ENCODE data around the gene NFE2L3. TPM values are rescaled to one million over a fixed set of nuclear protein-coding genes. Genes with fewer than 3 reads are reported as not detected.
"Not testable (repeated sequence)": the region's sequence is repeated elsewhere in the genome, so short reads cannot be mapped to it uniquely, and the experiment has no call there.

NFE2L3 gene
- total RNA-seq, 2 donors from 2014 or later: 13.0 to 24.0 TPM

GRCh38 chr7:26141077-26141476 is 10.9 kb upstream of the NFE2L3 start:
- Mint-ChIP-seq H3K36me3 (no peaks in the 10 kb centered on the region), H3K27ac (no peak overlapping the region), H3K9me3 (no peaks in the 10 kb centered on the region)
- no peak for ATAC-seq
- DNase-seq (ENCODE audit: low spot score in 2 of 2): no peak

GRCh38 chr7:26143298-26144048 is 8.5 kb upstream of the NFE2L3 start:
- Mint-ChIP-seq H3K36me3 (no peaks in the 10 kb centered on the region), H3K27ac (no peak overlapping the region), H3K9me3 (no peaks in the 10 kb centered on the region)
- no peak for ATAC-seq
- no peak for DNase-seq (ENCODE audit: low spot score in 2 of 2)

- Mint-ChIP-seq H3K27ac (no peak overlapping the region), H3K9me3 (no peaks in the 10 kb centered on the region), H3K36me3 (no peaks in the 10 kb centered on the region)
- ATAC-seq: no peak
- DNase-seq (ENCODE audit: low spot score in 2 of 2): no peak
Observed at GRCh38 chr7:26144184-26145080, 7.6 kb upstream of the NFE2L3 start.

- no peak for DNase-seq (ENCODE audit: low spot score in 2 of 2)
- no peak for ATAC-seq
- no peaks in the 10 kb centered on the region for H3K9me3 Mint-ChIP-seq
- H3K27ac Mint-ChIP-seq: no peak overlapping the region
- H3K36me3 Mint-ChIP-seq: no peaks in the 10 kb centered on the region
Observed at GRCh38 chr7:26145238-26145637, 6.8 kb upstream of the NFE2L3 start.

- Mint-ChIP-seq H3K36me3 (peaks cover 0 to 5% of the 10 kb centered on the region in 2 donors), H3K9me3 (no peaks in the 10 kb centered on the region), H3K27ac (no peak overlapping the region)
- no peak for ATAC-seq
- DNase-seq (ENCODE audit: low spot score in 2 of 2): no peak
Observed at GRCh38 chr7:26147030-26147429, 5.0 kb upstream of the NFE2L3 start.

- H3K27ac Mint-ChIP-seq; H3K9me3 Mint-ChIP-seq; H3K36me3 Mint-ChIP-seq; DNase-seq (ENCODE audit: low spot score in 2 of 2); ATAC-seq: not testable (repeated sequence)
Observed at GRCh38 chr7:26147646-26148306, 4.2 kb upstream of the NFE2L3 start.

GRCh38 chr7:26148307-26148700 is 3.7 kb upstream of the NFE2L3 start:
- ATAC-seq; H3K36me3 Mint-ChIP-seq; H3K27ac Mint-ChIP-seq; H3K9me3 Mint-ChIP-seq; DNase-seq (ENCODE audit: low spot score in 2 of 2): not testable (repeated sequence)

- H3K9me3 Mint-ChIP-seq: no peaks in the 10 kb centered on the region
- H3K27ac Mint-ChIP-seq: no peak overlapping the region
- no peak for DNase-seq (ENCODE audit: low spot score in 2 of 2)
- H3K36me3 Mint-ChIP-seq: peaks cover 0 to 12% of the 10 kb centered on the region in 2 donors
- no peak for ATAC-seq
Observed at GRCh38 chr7:26149391-26149977, 2.5 kb upstream of the NFE2L3 start.

- ATAC-seq (no peak), DNase-seq (ENCODE audit: low spot score in 2 of 2) (no peak)
- peaks cover 0 to 12% of the 10 kb centered on the region in 2 donors for H3K36me3 Mint-ChIP-seq
- H3K9me3 Mint-ChIP-seq: no peaks in the 10 kb centered on the region
- H3K27ac Mint-ChIP-seq: peak overlapping the region; percentile 53 to 92
Observed at GRCh38 chr7:26151096-26151495, 902 bp upstream of the NFE2L3 start.

- peaks cover 0 to 12% of the 10 kb centered on the region in 2 donors for H3K36me3 Mint-ChIP-seq
- no peak for ATAC-seq
- no peaks in the 10 kb centered on the region for H3K9me3 Mint-ChIP-seq
- H3K27ac Mint-ChIP-seq: peak overlapping the region; percentile 92 to 96
- DNase-seq (ENCODE audit: low spot score in 2 of 2): no peak
Observed at GRCh38 chr7:26151650-26151952, 397 bp upstream of the NFE2L3 start.

- ATAC-seq: peak in 1 of 2 donors; percentile 33
- H3K27ac Mint-ChIP-seq: peak overlapping the region; percentile 91 to 93
- not testable (repeated sequence) for H3K9me3 Mint-ChIP-seq
Observed at GRCh38 chr7:26152782-26153240, 813 bp downstream of the NFE2L3 start.

GRCh38 chr7:26153241-26153822 is 1.3 kb downstream of the NFE2L3 start:
- peak; percentile 34 to 42 for ATAC-seq
- H3K36me3 Mint-ChIP-seq: peaks cover 9 to 14% of the 10 kb centered on the region in 2 donors
- peak overlapping the region; percentile 91 to 93 for H3K27ac Mint-ChIP-seq
- H3K9me3 Mint-ChIP-seq: peaks cover 0 to 4% of the 10 kb centered on the region in 2 donors
- DNase-seq (ENCODE audit: low spot score in 2 of 2): peak in 1 of 2 donors; percentile 30

More at GRCh38 chr7:26152782-26153240, 813 bp downstream of the NFE2L3 start:
- peaks cover 4 to 12% of the 10 kb centered on the region in 2 donors for H3K36me3 Mint-ChIP-seq
- peak; percentile 43 to 67 for DNase-seq (ENCODE audit: low spot score in 2 of 2)

- Mint-ChIP-seq H3K36me3 (peaks cover 16 to 17% of the 10 kb centered on the region in 2 donors), H3K27ac (peak overlapping the region; percentile 91 to 93), H3K9me3 (peaks cover 0 to 8% of the 10 kb centered on the region in 2 donors)
- ATAC-seq: peak in 1 of 2 donors; percentile 32
- peak in 1 of 2 donors; percentile 69 for DNase-seq (ENCODE audit: low spot score in 2 of 2)
Observed at GRCh38 chr7:26153823-26154783, 2.1 kb downstream of the NFE2L3 start.

- ATAC-seq (no peak), DNase-seq (ENCODE audit: low spot score in 2 of 2) (no peak)
- Mint-ChIP-seq H3K27ac (peak overlapping the region; percentile 72 to 93), H3K36me3 (peaks cover 16 to 32% of the 10 kb centered on the region in 2 donors), H3K9me3 (peaks cover 0 to 11% of the 10 kb centered on the region in 2 donors)
Observed at GRCh38 chr7:26155531-26156375, 3.8 kb downstream of the NFE2L3 start.

All from activated naive CD4-positive, alpha-beta T cell treated with anti-CD3 and anti-CD28 coated beads, Interleukin-2, amount 50 U/mL, for 72 hours (primary cell).